CD1c-positive myeloid dendritic cell (primary cell): ENCODE measurements around the gene PARD6A.
"Not testable (repeated sequence)": the region's sequence is repeated elsewhere in the genome, so short reads cannot be mapped to it uniquely, and the experiment has no call there.

ENCODE experiments used
- DNase-seq: peaks from one replicate; pipeline ENCODE4 v3.0.0-alpha.2; 2016; ENCODE audit errors: extremely low spot score

PARD6A gene

DNA sequence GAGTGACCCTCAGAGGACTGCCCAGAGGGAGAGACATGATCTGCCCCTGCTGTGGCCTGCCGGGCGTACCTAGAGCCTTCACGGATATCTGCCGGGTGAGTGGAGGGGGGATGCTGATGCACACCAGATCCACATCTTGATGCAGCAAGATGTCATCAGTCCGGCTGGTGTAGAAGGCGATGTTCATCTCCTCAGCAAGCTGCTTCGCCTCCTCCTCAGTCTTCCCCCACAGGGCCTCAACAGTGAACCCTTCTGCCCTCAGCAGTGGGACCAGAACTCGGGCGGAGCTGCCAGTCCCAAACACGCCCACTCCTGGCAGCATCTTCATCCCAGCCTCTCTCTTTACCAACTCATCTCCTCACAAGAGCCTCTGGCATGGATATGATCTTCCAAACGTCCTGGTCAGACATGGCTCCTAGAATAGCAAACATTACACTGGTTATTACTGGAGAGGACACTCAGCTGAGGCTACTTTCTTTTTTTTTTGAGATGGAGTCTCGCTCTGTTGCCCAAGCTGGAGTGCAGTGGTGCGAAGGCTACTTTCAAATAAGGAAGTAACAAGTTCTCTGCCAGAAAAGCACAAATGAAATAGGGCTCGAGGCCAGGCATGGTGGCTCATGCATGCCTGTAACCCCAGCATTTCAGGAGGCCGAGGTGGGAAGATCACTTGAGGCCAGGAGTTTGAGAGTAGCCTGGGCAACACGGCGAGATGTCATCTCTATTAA lies 24.8 kb downstream of the PARD6A start:
- DNase-seq: no peak

DNA sequence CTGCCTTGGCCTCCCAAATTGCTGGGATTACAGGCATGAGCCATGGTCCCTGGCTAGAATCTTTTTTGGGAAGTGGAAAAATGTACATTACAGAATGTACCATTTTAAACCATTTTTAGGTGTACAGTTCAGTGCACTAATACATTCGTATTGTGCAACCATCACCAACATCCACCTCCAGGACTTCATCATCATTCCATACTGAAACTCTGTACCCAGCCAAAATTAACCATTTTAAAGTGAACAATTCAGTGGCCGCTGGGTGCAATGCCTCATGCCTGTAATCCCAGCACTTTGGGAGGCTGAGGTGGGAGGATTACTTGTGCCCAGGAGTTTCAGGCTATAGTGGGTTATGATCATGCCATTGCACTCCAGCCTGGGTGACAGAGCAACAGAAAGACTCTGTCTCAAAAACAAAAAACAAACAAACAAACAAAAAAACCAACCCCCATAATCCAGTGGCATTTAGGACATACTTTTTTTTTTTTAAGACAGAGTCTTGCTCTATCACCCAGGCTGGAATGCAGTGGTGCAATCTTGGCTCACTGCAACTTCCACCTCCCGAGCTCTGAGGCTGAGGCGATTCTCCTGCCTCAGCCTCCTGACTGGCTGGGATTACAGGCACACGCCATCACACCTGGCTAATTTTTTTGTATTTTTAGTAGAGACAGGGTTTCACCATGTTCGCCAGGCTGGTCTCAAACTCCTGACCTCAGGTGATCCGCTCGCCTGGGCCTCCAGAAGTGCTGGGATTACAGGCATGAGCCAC lies 32.9 kb downstream of the PARD6A start:
- DNase-seq: not testable (repeated sequence)

DNA sequence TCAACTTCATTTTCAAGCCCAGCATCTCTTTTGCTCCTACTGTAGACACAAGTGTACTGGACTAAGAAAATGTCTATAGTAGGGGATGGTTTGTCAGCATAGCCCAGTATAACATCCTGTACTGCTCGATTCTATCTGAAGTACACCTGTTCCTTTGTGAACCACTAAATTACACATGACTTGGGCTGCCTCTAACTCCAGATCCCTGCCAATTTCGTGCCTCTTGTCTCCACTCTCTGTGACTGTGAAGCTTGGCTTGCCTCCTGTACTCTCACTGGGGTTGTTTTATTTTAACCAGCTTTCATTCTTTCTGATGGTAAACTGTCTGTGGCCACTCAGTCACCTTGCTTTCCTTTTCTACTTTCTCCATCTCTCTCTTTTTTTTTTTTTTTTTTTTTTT lies 33.9 kb downstream of the PARD6A start:
- no peak for DNase-seq

DNA sequence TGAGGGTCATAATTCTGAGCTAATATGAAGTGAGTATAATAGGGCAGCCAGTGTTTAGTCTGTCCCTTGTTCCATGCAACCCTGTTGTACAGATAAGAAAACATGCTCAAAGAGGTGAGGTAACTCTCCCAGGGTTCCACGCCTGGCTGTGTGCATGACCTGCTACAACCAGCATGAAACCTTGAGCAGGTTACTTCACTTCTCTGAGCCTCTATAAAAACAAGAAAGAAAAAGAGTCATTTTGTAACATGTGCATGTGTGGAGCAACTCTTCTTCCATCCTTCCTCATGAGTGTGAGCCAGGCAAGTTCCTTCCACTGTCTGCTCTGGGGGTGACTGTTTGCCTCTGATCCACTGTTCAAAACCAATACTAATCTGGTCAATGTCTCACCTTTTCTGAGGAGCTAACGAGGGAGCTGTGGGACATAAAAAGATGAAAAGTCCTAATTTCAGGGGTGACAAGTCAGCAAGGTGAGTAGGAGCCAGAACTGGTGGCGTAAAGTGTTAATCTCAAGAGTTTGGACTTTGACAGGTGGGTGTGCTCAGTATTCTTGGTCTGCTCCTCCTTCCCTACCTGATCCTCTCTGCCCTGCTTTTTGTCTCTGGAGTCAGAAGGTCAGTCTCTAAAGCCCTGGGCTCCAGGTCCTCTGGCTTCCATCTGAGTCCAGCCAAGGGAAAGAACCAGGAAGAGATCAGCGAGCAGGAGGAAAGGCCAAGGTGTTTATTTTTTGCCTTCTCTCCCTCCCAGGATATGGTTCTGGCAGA lies 36.8 kb downstream of the PARD6A start:
- no peak for DNase-seq

DNA sequence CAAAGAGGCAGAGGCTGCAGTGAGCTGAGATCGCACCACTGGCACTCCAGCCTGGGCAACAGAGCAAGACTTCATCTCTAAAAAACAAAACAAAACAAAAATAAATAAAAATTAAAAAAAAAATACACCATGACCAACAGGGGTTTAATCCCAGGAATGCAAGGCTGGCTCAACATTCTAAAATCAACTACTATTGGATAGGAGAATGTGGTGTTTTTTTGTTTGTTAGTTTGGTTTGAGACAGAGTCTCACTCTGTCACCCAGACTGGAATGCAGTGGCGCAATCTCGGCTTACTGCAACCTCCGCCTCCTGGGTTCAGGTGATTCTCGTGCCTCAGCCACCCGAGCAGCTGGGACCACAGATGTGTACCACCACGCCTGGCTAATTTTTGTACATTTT lies 38.5 kb downstream of the PARD6A start:
- no peak for DNase-seq

DNA sequence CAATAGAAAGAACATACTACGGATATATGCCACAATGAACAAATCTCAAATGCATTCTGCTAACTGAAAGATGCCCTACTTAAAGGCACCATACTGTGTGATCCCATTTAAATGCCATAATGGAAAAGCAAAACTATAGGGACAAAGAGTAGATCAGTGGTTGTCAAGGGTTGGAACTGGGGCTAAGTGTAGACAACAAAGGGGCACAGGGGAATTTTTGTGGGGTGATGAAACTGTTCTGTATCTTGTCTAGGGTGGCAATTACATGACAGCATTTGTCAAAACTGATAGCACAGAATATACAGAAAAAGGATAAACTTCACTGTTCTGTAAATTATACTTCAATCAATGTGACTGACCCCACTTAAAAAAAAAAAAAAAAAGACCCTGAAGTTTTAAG lies 40.7 kb downstream of the PARD6A start:
- no peak for DNase-seq

DNA sequence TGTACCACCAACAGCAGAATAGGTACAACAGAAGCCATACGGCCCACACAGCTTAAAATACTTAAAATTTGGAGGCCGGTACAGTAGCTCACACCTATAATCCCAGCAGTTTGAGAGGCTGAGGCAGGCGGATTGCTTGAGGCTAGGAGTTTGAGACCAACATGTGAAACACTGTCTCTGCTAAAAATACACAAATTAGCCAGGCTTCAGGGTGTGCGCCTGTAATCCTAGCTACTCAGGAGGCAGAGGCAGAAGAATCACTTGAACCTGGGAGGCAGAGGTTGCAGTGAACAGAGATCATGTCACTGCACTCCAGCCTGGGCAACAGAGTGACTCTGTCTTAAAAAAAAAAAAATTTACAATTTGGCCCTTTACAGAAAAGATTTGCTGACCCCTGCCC lies 41.4 kb downstream of the PARD6A start:
- no peak for DNase-seq

DNA sequence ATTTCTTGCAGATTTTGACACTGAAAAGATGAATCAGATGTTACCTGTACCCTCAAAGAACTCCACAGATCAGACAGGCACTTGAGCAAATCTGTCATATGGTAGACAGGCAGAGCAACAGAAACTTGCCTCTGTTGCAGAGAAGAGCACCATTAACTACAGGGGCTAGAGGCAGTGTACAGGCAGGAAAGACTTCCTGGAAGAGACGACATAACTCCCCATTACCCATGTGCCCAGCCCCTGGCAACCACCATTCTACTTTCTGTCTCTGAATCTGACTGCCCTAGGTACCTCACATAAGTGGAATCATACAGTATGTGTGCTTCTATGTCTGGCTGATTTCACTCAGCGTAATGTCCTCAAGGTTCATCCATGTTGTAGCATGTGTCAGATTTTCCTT lies 42.9 kb downstream of the PARD6A start:
- DNase-seq: no peak

DNA sequence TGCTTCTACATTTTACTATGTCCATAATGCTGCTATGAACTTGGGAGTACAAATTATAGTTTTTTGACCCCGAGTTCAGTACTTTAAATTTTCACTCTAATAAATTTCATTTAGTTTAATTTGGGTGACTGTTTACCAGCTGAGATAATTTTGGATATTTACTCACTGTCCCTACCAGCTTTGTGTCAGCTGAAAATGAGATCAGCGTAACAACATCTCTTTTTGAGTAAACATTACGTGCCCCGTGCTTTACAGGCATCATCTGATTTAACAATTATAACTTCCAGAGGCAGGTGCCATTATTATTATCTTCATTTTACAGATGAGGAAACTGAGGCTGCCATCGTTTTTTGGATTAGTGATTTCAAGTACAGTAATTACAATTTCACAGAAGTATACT lies 43.4 kb downstream of the PARD6A start:
- DNase-seq: no peak

DNA sequence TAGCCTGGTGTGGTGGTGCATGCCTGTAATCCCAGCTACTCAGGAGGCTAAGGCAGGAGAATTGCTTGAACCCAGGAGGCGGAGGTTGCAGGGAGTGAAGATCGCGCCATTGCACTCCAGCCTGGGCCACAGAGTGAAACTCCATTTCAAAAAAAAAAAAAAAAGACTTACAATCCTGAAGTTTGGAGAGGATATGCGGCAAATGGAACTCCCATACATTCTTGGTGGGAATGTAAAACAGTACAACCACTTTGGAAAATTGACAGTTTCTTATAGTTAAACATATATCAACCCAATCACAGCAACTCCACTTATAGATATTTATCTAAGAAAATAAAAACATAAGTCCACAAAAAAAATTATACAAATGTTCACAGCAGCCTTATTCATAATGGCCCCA lies 46.5 kb downstream of the PARD6A start:
- DNase-seq: no peak

DNA sequence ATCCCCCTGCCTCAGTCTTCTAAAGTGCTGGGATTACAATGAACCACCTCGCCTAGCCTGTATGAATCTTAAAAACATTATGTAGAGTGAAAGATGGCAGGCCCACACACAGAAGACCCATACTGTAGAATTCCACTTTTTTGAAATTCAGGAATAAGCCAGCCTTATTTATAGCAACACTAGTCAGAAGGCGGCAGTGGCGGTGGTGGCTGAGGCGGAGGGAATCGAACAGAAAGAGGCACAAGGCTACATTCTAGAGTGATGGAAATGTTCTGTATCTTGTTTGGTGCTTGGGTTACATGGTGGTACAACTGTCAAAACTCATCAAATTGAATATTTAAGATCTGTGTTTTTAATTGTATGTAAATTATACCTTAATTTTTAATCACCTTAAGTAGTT lies 47.0 kb downstream of the PARD6A start:
- no peak for DNase-seq

DNA sequence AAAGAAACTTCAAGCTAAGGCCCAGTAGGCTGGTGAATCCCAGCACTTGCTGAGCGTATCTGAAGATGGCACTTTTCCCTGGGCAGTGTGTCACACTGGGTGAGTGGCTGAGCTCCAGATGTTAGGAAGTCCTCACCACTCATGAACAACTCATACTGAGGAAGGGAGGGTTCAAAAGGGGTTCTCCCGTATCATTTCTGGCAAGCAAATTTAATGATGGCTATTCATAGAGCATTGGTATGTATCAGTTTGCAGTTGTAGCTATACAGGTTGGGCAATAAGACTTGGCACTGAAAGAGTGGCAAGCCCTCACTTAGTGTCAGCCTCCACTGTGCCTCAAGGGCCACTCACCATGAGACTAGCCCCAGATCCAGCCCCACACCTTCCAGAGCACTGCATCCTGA lies 47.6 kb downstream of the PARD6A start:
- DNase-seq: no peak

DNA sequence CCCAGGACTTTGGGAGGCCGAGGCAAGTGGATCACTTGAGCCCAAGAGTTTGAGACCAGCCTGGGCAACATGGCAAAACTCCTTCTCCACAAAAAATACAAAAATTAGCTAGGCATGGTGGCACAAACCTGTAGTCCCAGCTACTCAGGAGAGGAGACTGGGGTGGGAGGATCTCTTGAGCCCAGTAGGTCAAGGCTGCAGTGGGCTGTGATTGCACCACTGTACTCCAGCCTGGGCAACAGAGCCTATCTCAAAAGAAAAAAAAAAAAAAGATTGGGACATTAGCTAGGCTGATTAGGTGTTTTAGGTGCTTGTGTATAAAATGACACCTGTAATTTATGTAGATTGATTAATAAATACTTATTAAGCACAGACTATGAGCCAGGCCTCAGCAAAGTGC lies 48.3 kb downstream of the PARD6A start:
- no peak for DNase-seq

DNA sequence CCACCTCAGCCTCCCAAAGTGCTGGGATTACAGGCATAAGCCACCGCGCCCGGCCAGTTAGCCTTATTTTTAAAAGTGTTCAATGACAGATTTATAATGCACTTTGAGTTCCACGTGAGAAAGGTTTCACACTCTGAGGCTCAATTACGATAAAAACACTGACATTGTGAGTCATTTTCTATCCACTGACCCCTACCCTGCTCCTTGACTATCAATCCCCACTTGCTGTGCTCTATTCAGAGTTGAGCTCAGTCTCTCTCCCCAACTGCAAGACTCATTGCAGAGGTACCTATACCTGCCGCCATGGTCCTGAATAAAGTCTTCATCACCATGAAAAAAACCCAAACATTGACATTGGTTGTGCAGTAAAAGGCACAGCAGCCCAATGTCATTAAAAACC lies 49.8 kb downstream of the PARD6A start:
- no peak for DNase-seq
